Neural progenitor cell (in vitro differentiated cells): Measurements from ENCODE around the gene SLC5A8. TPM values are rescaled to one million over a fixed set of nuclear protein-coding genes. Genes with fewer than 3 reads are reported as not detected.

Experiments used
- DNase-seq: peaks from one replicate; pipeline ENCODE4 v3.0.0-alpha.2; 2016; ENCODE audit warnings: low spot score
- H2AFZ ChIP-seq: fragments of 200-600 bp; sonication (generic); replicated peaks from 2 replicates; pipeline ENCODE4 v1.6.1; 2016; ENCODE audit warnings: antibody characterized with exemption
- H3F3A ChIP-seq: fragments of 200-600 bp; sonication (generic); 2 replicates; pipeline ENCODE4 v1.6.1; 2016; ENCODE audit warnings: antibody characterized with exemption, low read depth
- H3K27ac ChIP-seq: fragments of 200-600 bp; sonication (generic); 2 replicates; pipeline ENCODE4 v1.5.1; 2016; ENCODE audit warnings: mild to moderate bottlenecking
- H3K27me3 ChIP-seq: fragments of 200-600 bp; sonication (generic); 2 replicates; pipeline ENCODE4 v1.6.1; 2016; ENCODE audit warnings: mild to moderate bottlenecking, moderate library complexity
- H3K36me3 ChIP-seq: fragments of 200-600 bp; sonication (generic); 2 replicates; pipeline ENCODE4 v1.5.1; 2016
- H3K4me1 ChIP-seq: fragments of 200-600 bp; sonication (generic); 2 replicates; pipeline ENCODE4 v1.6.1; 2016; ENCODE audit warnings: mixed run types
- H3K4me2 ChIP-seq: fragments of 200-600 bp; sonication (generic); 2 replicates; pipeline ENCODE4 v1.6.1; 2016
- H3K4me3 ChIP-seq: fragments of 200-600 bp; sonication (generic); 2 replicates; pipeline ENCODE4 v1.5.1; 2016
- H3K79me2 ChIP-seq: fragments of 200-600 bp; sonication (generic); 2 replicates; pipeline ENCODE4 v1.6.1; 2016; ENCODE audit warnings: low read depth
- H3K9ac ChIP-seq: fragments of 200-600 bp; sonication (generic); 2 replicates; pipeline ENCODE4 v1.6.1; 2016
- H3K9me3 ChIP-seq: fragments of 200-600 bp; sonication (generic); 2 replicates; pipeline ENCODE4 v1.5.1; 2016; ENCODE audit warnings: low read depth
- H4K20me1 ChIP-seq: fragments of 200-600 bp; sonication (generic); 2 replicates; pipeline ENCODE4 v1.6.1; 2016; ENCODE audit warnings: low read depth
- H3K27ac Mint-ChIP-seq: 3 replicates; pipeline ENCODE4 v1.8.0; 2021; ENCODE audit warnings: mixed read lengths
- H3K27me3 Mint-ChIP-seq: 2 replicates; pipeline ENCODE4 v1.8.0; 2022; ENCODE audit warnings: low read depth, mild to moderate bottlenecking, inconsistent platforms, moderate library complexity, mixed read lengths; ENCODE audit not compliant: insufficient read depth
- H3K36me3 Mint-ChIP-seq: 3 replicates; pipeline ENCODE4 v1.8.0; 2021; ENCODE audit warnings: mixed read lengths
- H3K4me1 Mint-ChIP-seq: 3 replicates; pipeline ENCODE4 v1.8.0; 2021; ENCODE audit warnings: mixed read lengths
- H3K4me3 Mint-ChIP-seq: 3 replicates; pipeline ENCODE4 v1.8.0; 2021; ENCODE audit warnings: mild to moderate bottlenecking, moderate library complexity, mixed read lengths
- H3K9me3 Mint-ChIP-seq: 3 replicates; pipeline ENCODE4 v1.8.0; 2020; ENCODE audit warnings: mixed read lengths
- CTCF ChIP-seq: fragments of 200-600 bp; sonication (generic); IDR thresholded peaks from 2 replicates; pipeline ENCODE4 v1.5.1; 2017; ENCODE audit warnings: antibody characterized with exemption, mild to moderate bottlenecking
- EZH2 ChIP-seq: fragments of 200-600 bp; sonication (generic); IDR thresholded peaks from 2 replicates; pipeline ENCODE4 v1.6.1; 2017; ENCODE audit warnings: antibody characterized with exemption, mild to moderate bottlenecking, moderate library complexity
- EZH2phosphoT487 ChIP-seq: fragments of 200-600 bp; sonication (generic); IDR thresholded peaks from 2 replicates; pipeline ENCODE4 v1.6.1; 2017; ENCODE audit warnings: antibody characterized with exemption
- total RNA-seq: library from RNA; depleted of rRNA; stranded (reverse); fragments of >200 nt; gene quantifications from 2 replicates; pipeline ENCODE4 v1.2.3, GENCODE V29; 2015; ENCODE audit warnings: low replicate concordance

Gene SLC5A8
- total RNA-seq, 1 donor from 2014 or later = not detected

GRCh38 chr12:101243616-101244015, 33.6 kb upstream of the SLC5A8 start:
- no peaks in the 10 kb centered on the region for H3K4me1 Mint-ChIP-seq
- TF ChIP-seq EZH2phosphoT487 (no peak), CTCF (no peak), EZH2 (no peak)
- H3K27me3 ChIP-seq = no peaks in the 10 kb centered on the region
- H3K27me3 Mint-ChIP-seq = no peaks in the 10 kb centered on the region
- DNase-seq = no peak
- no peak overlapping the region for H3K4me3 Mint-ChIP-seq
- H3K79me2 ChIP-seq = no peaks in the 10 kb centered on the region
- H3K9ac ChIP-seq = no peak overlapping the region
- no peaks in the 10 kb centered on the region for H4K20me1 ChIP-seq
- no peak overlapping the region for H3K4me3 ChIP-seq
- no peak overlapping the region for H3K27ac ChIP-seq
- no peaks in the 10 kb centered on the region for H3K9me3 ChIP-seq
- H3K36me3 Mint-ChIP-seq = no peaks in the 10 kb centered on the region
- no peak overlapping the region for H3K27ac Mint-ChIP-seq
- H2AFZ ChIP-seq = no peak overlapping the region
- H3K4me2 ChIP-seq = no peak overlapping the region
- H3K9me3 Mint-ChIP-seq = peaks cover 1% of the 10 kb centered on the region
- H3K36me3 ChIP-seq = no peaks in the 10 kb centered on the region
- no peaks in the 10 kb centered on the region for H3K4me1 ChIP-seq
- H3F3A ChIP-seq = no peaks in the 10 kb centered on the region

- H3K27ac Mint-ChIP-seq = no peak overlapping the region
- Histone ChIP-seq H4K20me1 (no peaks in the 10 kb centered on the region), H3K36me3 (no peaks in the 10 kb centered on the region), H3K79me2 (no peaks in the 10 kb centered on the region), H3K4me2 (no peak overlapping the region), H3K9ac (no peak overlapping the region), H3F3A (no peaks in the 10 kb centered on the region), H3K27ac (no peak overlapping the region), H3K27me3 (no peaks in the 10 kb centered on the region), H3K9me3 (no peaks in the 10 kb centered on the region), H3K4me1 (no peaks in the 10 kb centered on the region), H3K4me3 (no peak overlapping the region), H2AFZ (no peak overlapping the region)
- peaks cover 2% of the 10 kb centered on the region for H3K9me3 Mint-ChIP-seq
- no peak for DNase-seq
- TF ChIP-seq EZH2 (no peak), EZH2phosphoT487 (no peak), CTCF (no peak)
- H3K4me3 Mint-ChIP-seq = no peak overlapping the region
- H3K4me1 Mint-ChIP-seq = no peaks in the 10 kb centered on the region
- H3K36me3 Mint-ChIP-seq = no peaks in the 10 kb centered on the region
- H3K27me3 Mint-ChIP-seq = no peaks in the 10 kb centered on the region
These were observed 33.0 kb upstream of the SLC5A8 start for GRCh38 chr12:101243074-101243473.

- no peaks in the 10 kb centered on the region for H4K20me1 ChIP-seq
- Mint-ChIP-seq H3K27me3 (no peaks in the 10 kb centered on the region), H3K4me3 (no peak overlapping the region), H3K27ac (no peak overlapping the region), H3K36me3 (no peaks in the 10 kb centered on the region), H3K4me1 (no peaks in the 10 kb centered on the region), H3K9me3 (peaks cover 2% of the 10 kb centered on the region)
- no peak overlapping the region for H3K9ac ChIP-seq
- H3K36me3 ChIP-seq = no peaks in the 10 kb centered on the region
- no peaks in the 10 kb centered on the region for H3F3A ChIP-seq
- TF ChIP-seq CTCF (no peak), EZH2 (no peak), EZH2phosphoT487 (no peak)
- no peak overlapping the region for H3K4me2 ChIP-seq
- no peak overlapping the region for H3K27ac ChIP-seq
- no peak overlapping the region for H3K4me3 ChIP-seq
- no peaks in the 10 kb centered on the region for H3K4me1 ChIP-seq
- no peaks in the 10 kb centered on the region for H3K27me3 ChIP-seq
- H3K9me3 ChIP-seq = no peaks in the 10 kb centered on the region
- H2AFZ ChIP-seq = peak overlapping the region; percentile 34
- H3K79me2 ChIP-seq = no peaks in the 10 kb centered on the region
- no peak for DNase-seq
These were observed 28.8 kb upstream of the SLC5A8 start for GRCh38 chr12:101238800-101239329.
